Hepatocyte (in vitro differentiated cells): ENCODE results near the gene SLC43A1.

Experiments used
- EZH2 ChIP-seq: fragments of 200-600 bp; sonication (generic); IDR thresholded peaks from 2 replicates; pipeline ENCODE4 v1.6.1; 2016; ENCODE audit warnings: antibody characterized with exemption, mild to moderate bottlenecking, borderline replicate concordance
- TF ChIP-seq, protein P1 (sequence below): fragments of 200-600 bp; sonication (generic); IDR thresholded peaks from 2 replicates; pipeline ENCODE4 v1.5.1; 2016; ENCODE audit warnings: antibody characterized with exemption, mild to moderate bottlenecking; ENCODE audit not compliant: poor library complexity

DNA sequence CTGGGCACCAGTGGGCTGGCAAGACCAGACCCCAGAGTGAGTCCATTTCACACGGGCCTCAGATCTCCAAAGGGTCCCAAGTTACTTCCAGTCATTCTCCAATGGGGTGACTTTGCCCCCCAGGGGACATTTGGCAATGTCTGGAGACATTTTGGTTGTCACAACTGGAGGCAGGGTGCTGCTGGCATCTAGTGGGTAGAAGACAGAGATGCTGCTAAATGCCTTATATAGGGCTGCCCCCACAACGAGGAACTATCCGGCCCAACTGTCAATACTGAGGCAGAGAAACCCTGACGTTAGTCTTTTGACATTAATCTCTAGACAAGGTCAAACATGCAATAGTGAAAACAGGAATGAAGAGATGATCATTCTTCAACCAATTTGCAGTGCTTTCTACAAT is 48.8 kb downstream of the SLC43A1 start:
- TF ChIP-seq EZH2: no peak
- TF ChIP-seq, protein P1, sequence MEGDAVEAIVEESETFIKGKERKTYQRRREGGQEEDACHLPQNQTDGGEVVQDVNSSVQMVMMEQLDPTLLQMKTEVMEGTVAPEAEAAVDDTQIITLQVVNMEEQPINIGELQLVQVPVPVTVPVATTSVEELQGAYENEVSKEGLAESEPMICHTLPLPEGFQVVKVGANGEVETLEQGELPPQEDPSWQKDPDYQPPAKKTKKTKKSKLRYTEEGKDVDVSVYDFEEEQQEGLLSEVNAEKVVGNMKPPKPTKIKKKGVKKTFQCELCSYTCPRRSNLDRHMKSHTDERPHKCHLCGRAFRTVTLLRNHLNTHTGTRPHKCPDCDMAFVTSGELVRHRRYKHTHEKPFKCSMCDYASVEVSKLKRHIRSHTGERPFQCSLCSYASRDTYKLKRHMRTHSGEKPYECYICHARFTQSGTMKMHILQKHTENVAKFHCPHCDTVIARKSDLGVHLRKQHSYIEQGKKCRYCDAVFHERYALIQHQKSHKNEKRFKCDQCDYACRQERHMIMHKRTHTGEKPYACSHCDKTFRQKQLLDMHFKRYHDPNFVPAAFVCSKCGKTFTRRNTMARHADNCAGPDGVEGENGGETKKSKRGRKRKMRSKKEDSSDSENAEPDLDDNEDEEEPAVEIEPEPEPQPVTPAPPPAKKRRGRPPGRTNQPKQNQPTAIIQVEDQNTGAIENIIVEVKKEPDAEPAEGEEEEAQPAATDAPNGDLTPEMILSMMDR: no peak
